ENCODE results near the gene PRUNE2. TPM values are rescaled to one million over a fixed set of nuclear protein-coding genes. Genes with fewer than 3 reads are reported as not detected.

Gene PRUNE2
- total and polyA plus RNA-seq, 9 of the 15 experiments (the other 6 are each of a cell fraction or from before 2014, with no cell fraction given): 0.05 to 0.45 (median 0.18) TPM; not detected in 1

DNA sequence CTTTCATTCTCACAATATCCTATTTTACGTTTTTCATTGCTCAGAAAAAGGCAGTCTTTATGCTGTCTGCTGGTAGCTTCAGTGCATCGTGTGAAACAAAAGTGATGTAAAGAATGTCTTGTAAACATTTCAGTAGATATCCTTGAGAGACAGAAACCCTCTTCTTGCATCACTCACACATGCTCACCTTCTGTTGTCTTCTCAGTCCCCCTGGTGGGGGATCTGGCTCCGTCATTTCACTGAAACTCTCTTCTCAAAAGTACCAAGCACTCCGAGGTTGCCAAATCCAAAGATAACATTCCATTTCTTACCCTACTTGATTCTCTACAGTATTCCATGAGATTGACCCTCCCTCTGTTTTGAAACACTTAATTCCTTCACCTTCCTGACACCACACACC is 187.7 kb downstream of the PRUNE2 start:
- no peaks in the 10 kb centered on the region for H3K9me1 ChIP-seq (ENCODE audit: control insufficient read depth, insufficient read depth, low read length)
- ATAC-seq: peak; percentile 35; the same call in 1 of the 3 replicates
- no peaks in the 10 kb centered on the region for H3K79me2 ChIP-seq (ENCODE audit: control insufficient read depth, insufficient read depth, low read length)
- in situ Hi-C loops (cut with MboI) (no loop called here), intact Hi-C loops (cut with micrococcal nuclease) (loop anchor here (10.0 kb wide), 1 partner anchor 403 kb away; no protein-coding TSS in a partner anchor)
- peak in 1 of 4 experiments; percentile 7 for DNase-seq (ENCODE audit: extremely low read depth in 1 of 4, low spot score in 3 of 4)
- no peak overlapping the region for H3K4me3 ChIP-seq
- ChIA-PET POLR2A (interaction anchor here (0.7 kb wide), 1 partner anchor 12 kb away, joined by 3 read pairs; no protein-coding TSS in a partner anchor), CTCF (ENCODE audit: low intra/inter-chr PET ratio) (no interaction called here)
- H3K27me3 ChIP-seq (ENCODE audit: control insufficient read depth in 2 of 2, insufficient read depth in 2 of 2, low read length in 2 of 2): peaks cover 0 to 4% of the 10 kb centered on the region in 2 experiments; a peak in 2 of 5 replicates
- TF ChIP-seq NFATC3 (IDR thresholded peaks at IDR 0.05): no peak
- no peak for TF ChIP-seq ZNF134 (CRISPR knock-in tag; conservative IDR thresholded peaks at IDR 0.05)
- no peak for TF ChIP-seq CEBPG (CRISPR knock-in tag; IDR thresholded peaks at IDR 0.05)
- 0 out of 4 replicates have a peak, but pooled peaks of 1 of the 2 experiments have one; percentile 15 for TF ChIP-seq CEBPG (tag; conservative IDR thresholded peaks at IDR 0.05 in 1 of 2, IDR thresholded peaks at IDR 0.05 in 1 of 2)
- TF ChIP-seq, protein P1, sequence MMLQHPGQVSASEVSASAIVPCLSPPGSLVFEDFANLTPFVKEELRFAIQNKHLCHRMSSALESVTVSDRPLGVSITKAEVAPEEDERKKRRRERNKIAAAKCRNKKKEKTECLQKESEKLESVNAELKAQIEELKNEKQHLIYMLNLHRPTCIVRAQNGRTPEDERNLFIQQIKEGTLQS (IDR thresholded peaks at IDR 0.05): peak; percentile 37; the same call in 1 of the 2 replicates
- TF ChIP-seq, protein P1 (CRISPR knock-in tag; conservative IDR thresholded peaks at IDR 0.05): no peak
- TF ChIP-seq MYC (IDR thresholded peaks at IDR 0.05; ENCODE audit: low read depth, low read length): peak; percentile 46
- TF ChIP-seq MYC (CRISPR knock-in tag; IDR thresholded peaks at IDR 0.05; ENCODE audit: borderline replicate concordance, low read depth): no peak
- TF ChIP-seq RAD21 (CRISPR knock-in tag; conservative IDR thresholded peaks at IDR 0.05 in 1 of 2, IDR thresholded peaks at IDR 0.05 in 1 of 2): peak in 1 of 2 experiments; percentile 25; a peak in 1 of 4 replicates
- 0 out of 2 replicates have a peak, but pooled peaks have one; percentile 27 for TF ChIP-seq CEBPB (tag; IDR thresholded peaks at IDR 0.05)
- TF ChIP-seq TFAM (CRISPR knock-in tag; conservative IDR thresholded peaks at IDR 0.05): no peak
- TF ChIP-seq BRD4 (IDR thresholded peaks at IDR 0.05): no peak
- H2AFZ ChIP-seq (ENCODE audit: low read depth, low read length): no peak overlapping the region
- no peaks in the 10 kb centered on the region for H4K20me1 ChIP-seq (replicated peaks; ENCODE audit: control insufficient read depth, insufficient read depth, low read length)
- BruUV-seq (replicated peaks): no TSS peak
- no peak overlapping the region for H3K27ac ChIP-seq (ENCODE audit: extremely low read depth, low read depth, low read length)
- H3K4me1 ChIP-seq (replicated peaks in 1 of 2; ENCODE audit: control insufficient read depth in 2 of 2, insufficient read depth in 2 of 2, low read length in 2 of 2): no peaks in the 10 kb centered on the region
- 8% methylated on average over 4 of the region's 4 CpGs for WGBS (ENCODE audit: insufficient coverage, low coverage, missing lambda C conversion rate)
- no peak overlapping the region for H3K9ac ChIP-seq (ENCODE audit: insufficient read depth in 1 of 2, low read depth in 2 of 2, low read length in 2 of 2)
- H3K36me3 ChIP-seq (ENCODE audit: control insufficient read depth, insufficient read depth, low read length): no peaks in the 10 kb centered on the region
- no peaks in the 10 kb centered on the region for H3K9me3 ChIP-seq (replicated peaks; ENCODE audit: control insufficient read depth, insufficient read depth, low read depth, low read length)
- FAIRE-seq: no peak
- no peak overlapping the region for H3K4me2 ChIP-seq (ENCODE audit: insufficient read depth, low read length)

Measured in K562 (cell line).